GM12872 (cell line): ENCODE data around the gene HOXB5.

ENCODE experiments used
- CTCF ChIP-seq: IDR thresholded peaks from 3 replicates; pipeline ENCODE4 v1.5.1; 2011; ENCODE audit warnings: low read depth, mild to moderate bottlenecking, low read length, moderate library complexity; ENCODE audit not compliant: insufficient read depth

HOXB5 gene

GRCh38 chr17:48591255-48592056 lies 2.1 kb downstream of the HOXB5 start:
- no peak for TF ChIP-seq CTCF

- no peak for TF ChIP-seq CTCF
Measured at GRCh38 chr17:48590607-48591161, 2.9 kb downstream of the HOXB5 start.

GRCh38 chr17:48589831-48590606 lies 3.6 kb downstream of the HOXB5 start, which contains the start of gene HOXB3:
Gene HOXB3 (minus strand): TSS chr17:48590241. CDS start chr17:48552474, 37,767 bp downstream.
- no peak for TF ChIP-seq CTCF

- no peak for TF ChIP-seq CTCF
Measured at GRCh38 chr17:48589060-48589830, 4.3 kb downstream of the HOXB5 start.

GRCh38 chr17:48588528-48588927 lies 5.1 kb downstream of the HOXB5 start:
- TF ChIP-seq CTCF: no peak

- TF ChIP-seq CTCF: no peak
Measured at GRCh38 chr17:48588074-48588415, 5.5 kb downstream of the HOXB5 start.
